ENCODE measurements around the gene CACNB4. TPM values are rescaled to one million over a fixed set of nuclear protein-coding genes. Genes with fewer than 3 reads are reported as not detected.

CACNB4 gene
- total RNA-seq, 3 donors from 2014 or later = 1.6 to 17.7 (median 11.5) TPM

DNA sequence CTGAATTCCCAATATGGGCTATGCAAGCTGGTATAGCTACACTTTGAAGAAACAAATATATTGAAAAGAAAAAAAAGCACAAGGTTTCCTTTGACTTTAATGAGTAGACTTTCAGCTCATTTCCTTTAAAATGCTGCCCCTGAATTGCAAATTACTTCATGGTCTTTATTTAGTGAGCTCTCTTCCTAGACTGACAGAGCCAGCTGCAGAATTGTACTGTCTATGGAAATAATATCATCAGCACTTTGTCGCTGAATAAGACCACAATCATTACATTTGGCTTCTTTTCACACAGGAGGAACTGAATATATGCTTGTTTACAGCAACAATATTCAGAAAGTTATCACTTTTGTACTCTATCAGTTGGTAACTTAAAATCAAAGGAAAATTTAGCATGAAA is 312.4 kb downstream of the CACNB4 start:
- DNase-seq (ENCODE audit: low spot score in 2 of 2) = no peak
- Histone ChIP-seq H3K27ac (no peak overlapping the region), H3K4me1 (no peaks in the 10 kb centered on the region), H3K4me3 (no peak overlapping the region), H3K9me3 (no peaks in the 10 kb centered on the region), H3K27me3 (no peaks in the 10 kb centered on the region), H3K36me3 (no peaks in the 10 kb centered on the region)
- intact Hi-C loops (cut with DNase I; ENCODE audit: low total_unique reads) = no loop called here
- TF ChIP-seq, protein P1, sequence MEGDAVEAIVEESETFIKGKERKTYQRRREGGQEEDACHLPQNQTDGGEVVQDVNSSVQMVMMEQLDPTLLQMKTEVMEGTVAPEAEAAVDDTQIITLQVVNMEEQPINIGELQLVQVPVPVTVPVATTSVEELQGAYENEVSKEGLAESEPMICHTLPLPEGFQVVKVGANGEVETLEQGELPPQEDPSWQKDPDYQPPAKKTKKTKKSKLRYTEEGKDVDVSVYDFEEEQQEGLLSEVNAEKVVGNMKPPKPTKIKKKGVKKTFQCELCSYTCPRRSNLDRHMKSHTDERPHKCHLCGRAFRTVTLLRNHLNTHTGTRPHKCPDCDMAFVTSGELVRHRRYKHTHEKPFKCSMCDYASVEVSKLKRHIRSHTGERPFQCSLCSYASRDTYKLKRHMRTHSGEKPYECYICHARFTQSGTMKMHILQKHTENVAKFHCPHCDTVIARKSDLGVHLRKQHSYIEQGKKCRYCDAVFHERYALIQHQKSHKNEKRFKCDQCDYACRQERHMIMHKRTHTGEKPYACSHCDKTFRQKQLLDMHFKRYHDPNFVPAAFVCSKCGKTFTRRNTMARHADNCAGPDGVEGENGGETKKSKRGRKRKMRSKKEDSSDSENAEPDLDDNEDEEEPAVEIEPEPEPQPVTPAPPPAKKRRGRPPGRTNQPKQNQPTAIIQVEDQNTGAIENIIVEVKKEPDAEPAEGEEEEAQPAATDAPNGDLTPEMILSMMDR (IDR thresholded peaks at IDR 0.05) = no peak
- TF ChIP-seq POLR2AphosphoS5 (IDR thresholded peaks at IDR 0.05) (no peak), POLR2A (IDR thresholded peaks at IDR 0.05) (no peak)

- H3K27ac ChIP-seq = no peak overlapping the region
- intact Hi-C loops (cut with DNase I; ENCODE audit: low total_unique reads) = no loop called here
- TF ChIP-seq POLR2A (IDR thresholded peaks at IDR 0.05) (no peak), POLR2AphosphoS5 (IDR thresholded peaks at IDR 0.05) (no peak)
- TF ChIP-seq, protein P1 (IDR thresholded peaks at IDR 0.05) = no peak
- H3K9me3 ChIP-seq = no peaks in the 10 kb centered on the region
- no peaks in the 10 kb centered on the region for H3K4me1 ChIP-seq
- no peak overlapping the region for H3K4me3 ChIP-seq
- H3K36me3 ChIP-seq = no peaks in the 10 kb centered on the region
- no peaks in the 10 kb centered on the region for H3K27me3 ChIP-seq
- no peak for DNase-seq (ENCODE audit: low spot score in 2 of 2)
Observed at GRCh38 chr2:151786077-151786476, 312.8 kb downstream of the CACNB4 start.

- Histone ChIP-seq H3K4me3 (no peak overlapping the region), H3K27me3 (no peaks in the 10 kb centered on the region), H3K9me3 (no peaks in the 10 kb centered on the region), H3K36me3 (no peaks in the 10 kb centered on the region), H3K4me1 (no peaks in the 10 kb centered on the region), H3K27ac (no peak overlapping the region)
- TF ChIP-seq POLR2AphosphoS5 (IDR thresholded peaks at IDR 0.05) (no peak), POLR2A (IDR thresholded peaks at IDR 0.05) (no peak)
- TF ChIP-seq, protein P1 (IDR thresholded peaks at IDR 0.05) = no peak
- intact Hi-C loops (cut with DNase I; ENCODE audit: low total_unique reads) = no loop called here
- no peak for DNase-seq (ENCODE audit: low spot score in 2 of 2)
Observed at GRCh38 chr2:151783133-151783520, 315.7 kb downstream of the CACNB4 start.

Other genes starting within 250 kb of the CACNB4 start
- 10 to 100 TPM; 31.4 to 73.8 (median 44.6) TPM for gene STAM2, start 76.7 kb upstream of the CACNB4 start, total RNA-seq
- 10 to 100 TPM; 36.1 to 78.1 (median 40.0) TPM for gene FMNL2, start 236.1 kb upstream of the CACNB4 start, total RNA-seq

Measured in breast epithelium (tissue), 4 donors.